Keratinocyte (primary cell): Measurements from ENCODE around the gene SPAG5. TPM values are rescaled to one million over a fixed set of nuclear protein-coding genes. Genes with fewer than 3 reads are reported as not detected.

Experiments
- DNase-seq: peaks from one replicate; pipeline ENCODE4 v3.0.0-alpha.2; 2011; ENCODE audit warnings: low read depth, missing footprints, low spot score
- FAIRE-seq: peaks from 2 replicates; lab custom pipeline; 2011; peaks lifted over from hg19 to GRCh38; lab: Jason Lieb, UNC
- H2AFZ ChIP-seq: 2 replicates; pipeline ENCODE4 v1.6.0; 2012; ENCODE audit warnings: low read length, control low read depth, inconsistent platforms; ENCODE audit not compliant: control insufficient read depth
- H3K27ac ChIP-seq: 2 replicates; pipeline ENCODE4 v1.5.1; 2011; ENCODE audit warnings: low read length; ENCODE audit not compliant: control insufficient read depth, insufficient read depth
- H3K27me3 ChIP-seq: 3 replicates; pipeline ENCODE4 v1.6.0; 2011; ENCODE audit warnings: low read length; ENCODE audit not compliant: control insufficient read depth, insufficient read depth; ENCODE audit errors: extremely low read depth
- H3K36me3 ChIP-seq, 2 experiments: 2 replicates in 1 of 2; 3 replicates in 1 of 2; pipeline ENCODE4 v1.5.1; 2011; ENCODE audit warnings: low read length in 2 of 2, mild to moderate bottlenecking in 1 of 2; ENCODE audit not compliant: control insufficient read depth in 2 of 2, insufficient read depth in 2 of 2; ENCODE audit errors: extremely low read depth in 1 of 2
- H3K4me1 ChIP-seq: 3 replicates; pipeline ENCODE4 v1.5.1; 2011; ENCODE audit warnings: low read length; ENCODE audit not compliant: control insufficient read depth, insufficient read depth; ENCODE audit errors: extremely low read depth
- H3K4me2 ChIP-seq: 3 replicates; pipeline ENCODE4 v1.6.0; 2011; ENCODE audit warnings: low read depth, low read length; ENCODE audit not compliant: control insufficient read depth, insufficient read depth; ENCODE audit errors: extremely low read depth
- H3K4me3 ChIP-seq, 3 experiments: fragments of 200-600 bp in 1 of 3; sonication (generic) in 1 of 3; 2 replicates in 2 of 3; 3 replicates in 1 of 3; pipeline ENCODE4 v1.5.1; 2011 to 2016; ENCODE audit warnings: low read length in 3 of 3, mild to moderate bottlenecking in 3 of 3, control low read depth in 2 of 3, inconsistent platforms in 1 of 3, low read depth in 1 of 3, mixed read lengths in 1 of 3, mixed run types in 1 of 3, moderate library complexity in 1 of 3; ENCODE audit not compliant: control insufficient read depth in 2 of 3, insufficient read depth in 2 of 3; ENCODE audit errors: extremely low read depth in 1 of 3
- H3K79me2 ChIP-seq: 2 replicates; pipeline ENCODE4 v1.6.0; 2012; ENCODE audit warnings: low read length; ENCODE audit not compliant: control insufficient read depth, insufficient read depth
- H3K9ac ChIP-seq: 3 replicates; pipeline ENCODE4 v1.6.0; 2011; ENCODE audit warnings: low read length; ENCODE audit not compliant: control insufficient read depth, insufficient read depth; ENCODE audit errors: extremely low read depth
- H3K9me1 ChIP-seq: 3 replicates; pipeline ENCODE4 v1.6.0; 2011; ENCODE audit warnings: low read length; ENCODE audit not compliant: control insufficient read depth, insufficient read depth; ENCODE audit errors: extremely low read depth
- H3K9me3 ChIP-seq: 2 replicates; pipeline ENCODE4 v1.5.1; 2012; ENCODE audit warnings: low read depth, low read length; ENCODE audit not compliant: control insufficient read depth
- H4K20me1 ChIP-seq: 3 replicates; pipeline ENCODE4 v1.6.0; 2011; ENCODE audit warnings: low read length; ENCODE audit not compliant: control insufficient read depth, insufficient read depth; ENCODE audit errors: extremely low read depth
- CTCF ChIP-seq, 3 experiments: IDR thresholded peaks in 1 of 3; conservative IDR thresholded peaks in 1 of 3; optimal IDR thresholded peaks in 1 of 3; 2 replicates in 2 of 3; 3 replicates in 1 of 3; pipeline versions ENCODE3 to v1.5.1; 2011; ENCODE audit warnings: low read length in 3 of 3, mild to moderate bottlenecking in 3 of 3, moderate library complexity in 2 of 3, control low read depth in 1 of 3, inconsistent platforms in 1 of 3; ENCODE audit not compliant: insufficient read depth in 2 of 3; ENCODE audit errors: extremely low read depth in 1 of 3
- EZH2 ChIP-seq: IDR thresholded peaks from one replicate; pipeline ENCODE4 v1.6.1; 2012; ENCODE audit warnings: inconsistent platforms, mild to moderate bottlenecking, low read length, moderate library complexity
- dilution Hi-C: fragments of 300-500 bp; cut with MboI; formaldehyde crosslinking; loops from one replicate; pipeline ENCODE4 v1.7.0; 2020; ENCODE audit warnings: low sequenced_read_pairs; ENCODE audit not compliant: extremely low pct_ligation_motif_present
- polyA plus RNA-seq, 5 experiments: library from polyadenylated mRNA; depleted of rRNA in 3 of 5; stranded (reverse) in 3 of 5; stranded (forward) in 1 of 5; unstranded in 1 of 5; fragments of >200 nt; gene quantifications; 1 replicate in 1 of 5; 2 replicates in 3 of 5; 3 replicates in 1 of 5; pipeline versions ENCODE4 v1.2.1 to v1.2.3, GENCODE V29; 2011 to 2012; ENCODE audit warnings: missing spikeins in 2 of 5, low read depth in 1 of 5, low replicate concordance in 1 of 5

Gene SPAG5
- polyA plus RNA-seq, 1 donor (not counting 4 experiments of a cell fraction or from before 2014, with no cell fraction given): 21.1 TPM

- FAIRE-seq (no peak), DNase-seq (no peak)
- Histone ChIP-seq H3K79me2 (peaks cover 19% of the 10 kb centered on the region), H3K9ac (peak overlapping the region; percentile 90), H3K27ac (peak overlapping the region; percentile 3), H3K27me3 (no peaks in the 10 kb centered on the region), H4K20me1 (no peaks in the 10 kb centered on the region), H3K9me1 (no peaks in the 10 kb centered on the region), H2AFZ (peak overlapping the region; percentile 19), H3K4me2 (peak overlapping the region; percentile 70), H3K4me3 (peak overlapping the region; percentile 65 to 78 (median 69)), H3K36me3 (peaks cover 32 to 34% of the 10 kb centered on the region in 2 experiments), H3K9me3 (no peaks in the 10 kb centered on the region), H3K4me1 (peaks cover 20% of the 10 kb centered on the region)
- dilution Hi-C loops: no loop called here
- TF ChIP-seq EZH2: no peak
- peak; percentile 36 to 68 (median 64) for TF ChIP-seq CTCF (optimal IDR thresholded peaks at IDR 0.05 in 1 of 3, IDR thresholded peaks at IDR 0.05 in 1 of 3, conservative IDR thresholded peaks at IDR 0.05 in 1 of 3; ENCODE audit: extremely low read depth in 1 of 3, insufficient read depth in 2 of 3, low read length in 3 of 3)
Measured at GRCh38 chr17:28643983-28644786, 45.4 kb upstream of the SPAG5 start.

GRCh38 chr17:28641579-28641978, 42.8 kb upstream of the SPAG5 start:
- Histone ChIP-seq H3K9me3 (no peaks in the 10 kb centered on the region), H3K27ac (no peak overlapping the region), H4K20me1 (no peaks in the 10 kb centered on the region), H3K9me1 (no peaks in the 10 kb centered on the region), H2AFZ (no peak overlapping the region), H3K4me2 (no peak overlapping the region), H3K4me1 (peaks cover 19% of the 10 kb centered on the region), H3K4me3 (no peak overlapping the region), H3K79me2 (peaks cover 23% of the 10 kb centered on the region), H3K36me3 (peaks cover 46 to 47% of the 10 kb centered on the region in 2 experiments), H3K27me3 (no peaks in the 10 kb centered on the region), H3K9ac (no peak overlapping the region)
- dilution Hi-C loops: no loop called here
- FAIRE-seq (no peak), DNase-seq (no peak)
- TF ChIP-seq EZH2 (no peak), CTCF (optimal IDR thresholded peaks at IDR 0.05 in 1 of 3, IDR thresholded peaks at IDR 0.05 in 1 of 3, conservative IDR thresholded peaks at IDR 0.05 in 1 of 3; ENCODE audit: extremely low read depth in 1 of 3, insufficient read depth in 2 of 3, low read length in 3 of 3) (no peak)
